A673 (cell line): ENCODE results near the gene CYB5RL.

Experiments
- CTCF ChIP-seq: fragments of 300-800, 200-600 bp; sonication (generic); conservative IDR thresholded peaks from 2 replicates; pipeline ENCODE4 v1.5.1; 2017; ENCODE audit warnings: low read depth, mild to moderate bottlenecking, antibody characterized with exemption, low read length, moderate library complexity, mixed read lengths
- EZH2 ChIP-seq: fragments of 200-600 bp; sonication (generic); IDR thresholded peaks from 2 replicates; pipeline ENCODE4 v1.6.1; 2017; ENCODE audit warnings: borderline replicate concordance, low read depth, mild to moderate bottlenecking, mixed read lengths, antibody characterized with exemption, low read length; ENCODE audit not compliant: poor library complexity, severe bottlenecking

GRCh38 chr1:54244655-54245054 is 44.8 kb upstream of the CYB5RL start:
- TF ChIP-seq CTCF = no peak
- TF ChIP-seq EZH2 = no peak
